D721Med (cell line): ENCODE measurements around the gene STOX1.

Source experiments
- DNase-seq: peaks from one replicate; pipeline ENCODE4 v3.0.0; 2011; ENCODE audit warnings: low spot score; ENCODE audit not compliant: insufficient read length
- FAIRE-seq: peaks from 2 replicates; lab custom pipeline; 2011; peaks lifted over from hg19 to GRCh38; lab: Jason Lieb, UNC
- CTCF ChIP-seq: IDR thresholded peaks from 2 replicates; pipeline ENCODE4 v1.5.1; 2012; ENCODE audit warnings: mild to moderate bottlenecking, control low read depth; ENCODE audit not compliant: insufficient read depth; ENCODE audit errors: missing control alignments

STOX1 gene

GRCh38 chr10:68826764-68827591, at the start of gene STOX1:
TSS of gene STOX1 (plus strand) at chr10:68827531. CDS start at chr10:68827624, 93 bp downstream.
- no peak for TF ChIP-seq CTCF
- FAIRE-seq (no peak), DNase-seq (peak; percentile 45)

- no peak for TF ChIP-seq CTCF
- no peak for DNase-seq
- FAIRE-seq, result no peak
Measured at GRCh38 chr10:68781613-68782574, 45.4 kb upstream of the STOX1 start.

GRCh38 chr10:68784476-68784875, 42.9 kb upstream of the STOX1 start:
- no peak for DNase-seq
- no peak for FAIRE-seq
- no peak for TF ChIP-seq CTCF

- TF ChIP-seq CTCF, result no peak
- DNase-seq, result no peak
- no peak for FAIRE-seq
Measured at GRCh38 chr10:68787813-68788212, 39.5 kb upstream of the STOX1 start.

GRCh38 chr10:68790476-68790875, 36.9 kb upstream of the STOX1 start:
- DNase-seq, result no peak
- TF ChIP-seq CTCF, result no peak
- FAIRE-seq, result no peak

- DNase-seq, result no peak
- no peak for FAIRE-seq
- peak; percentile 25 for TF ChIP-seq CTCF
Measured at GRCh38 chr10:68792115-68792514, 35.2 kb upstream of the STOX1 start.
